ENCODE results near the gene LSP1. TPM values are rescaled to one million over a fixed set of nuclear protein-coding genes. Genes with fewer than 3 reads are reported as not detected.

LSP1 gene
- total RNA-seq, 1 donor from 2014 or later, result 43.1 TPM

Other genes with a start within 250 kb of the LSP1 start
- not detected for gene KRTAP5-3, start 244.6 kb upstream of the LSP1 start, total RNA-seq
- gene KRTAP5-4, start 230.9 kb upstream of the LSP1 start, total RNA-seq, result not detected
- 1.6 TPM for gene KRTAP5-5, start 223.3 kb upstream of the LSP1 start, total RNA-seq
- not detected for gene KRTAP5-6, start 155.9 kb upstream of the LSP1 start, total RNA-seq
- 13.9 TPM for gene IFITM10, start 102.5 kb upstream of the LSP1 start, total RNA-seq
- gene CTSD, start 89.2 kb upstream of the LSP1 start, total RNA-seq, result 2,163 TPM
- 218 TPM for gene SYT8, start 18.1 kb upstream of the LSP1 start, total RNA-seq
- gene TNNI2, start 14.1 kb upstream of the LSP1 start, total RNA-seq, result 73.7 TPM
- gene PRR33, start 38.8 kb downstream of the LSP1 start, total RNA-seq, result not detected
- 1.5 TPM for gene TNNT3, start 66.6 kb downstream of the LSP1 start, total RNA-seq
- gene MRPL23, start 94.2 kb downstream of the LSP1 start, total RNA-seq, result 54.8 TPM
- 67.3 TPM for gene H19, start 144.8 kb downstream of the LSP1 start, total RNA-seq

All from mucosa of gallbladder (tissue), 1 donor.